IPS-20b (cell line): ENCODE data around the gene PADI2.

ENCODE experiments used
- H3K27ac ChIP-seq: one replicate; pipeline ENCODE4 v1.5.1; 2013; ENCODE audit warnings: low read length
- H3K27me3 ChIP-seq: 2 replicates; pipeline ENCODE4 v1.6.1; 2013; ENCODE audit warnings: mild to moderate bottlenecking, low read length, inconsistent platforms; ENCODE audit not compliant: insufficient read depth
- H3K36me3 ChIP-seq: 2 replicates; pipeline ENCODE4 v1.6.1; 2013; ENCODE audit warnings: low read depth, mild to moderate bottlenecking, inconsistent platforms, low read length, moderate library complexity; ENCODE audit not compliant: insufficient read depth
- H3K4me1 ChIP-seq: 2 replicates; pipeline ENCODE4 v1.6.1; 2013; ENCODE audit warnings: mild to moderate bottlenecking, control low read depth, inconsistent platforms, low read length, moderate library complexity; ENCODE audit not compliant: insufficient read depth
- H3K4me3 ChIP-seq: 2 replicates; pipeline ENCODE4 v1.5.1; 2013; ENCODE audit warnings: mild to moderate bottlenecking, low read length, inconsistent platforms
- H3K9ac ChIP-seq: 2 replicates; pipeline ENCODE4 v1.6.1; 2013; ENCODE audit warnings: low read depth, mild to moderate bottlenecking, inconsistent platforms, low read length, moderate library complexity
- H3K9me3 ChIP-seq: 2 replicates; pipeline ENCODE4 v1.6.1; 2013; ENCODE audit warnings: mild to moderate bottlenecking, low read depth, low read length, inconsistent platforms; ENCODE audit not compliant: insufficient read depth

PADI2 gene

DNA sequence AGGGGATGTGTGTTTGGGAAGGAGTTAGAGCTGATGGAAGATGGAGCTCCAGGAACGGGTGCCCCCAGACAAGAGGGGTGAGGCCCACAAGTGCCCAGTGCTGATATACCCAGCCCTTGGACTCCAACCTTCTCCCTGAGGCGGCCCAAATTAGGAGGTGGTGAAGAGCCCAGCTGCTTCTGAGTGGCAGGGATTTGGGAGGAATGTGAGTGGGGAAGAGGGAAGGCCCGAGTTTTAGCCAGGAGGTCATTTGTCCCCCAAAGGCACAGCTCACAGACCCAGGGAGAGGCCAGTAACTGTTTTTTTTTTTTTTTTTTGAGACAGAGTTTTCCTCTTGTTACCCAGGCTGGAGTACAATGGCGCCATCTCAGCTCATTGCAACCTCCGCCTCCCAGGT, 1.2 kb upstream of the PADI2 start:
- Histone ChIP-seq H3K4me3 (no peak overlapping the region), H3K9me3 (no peaks in the 10 kb centered on the region), H3K36me3 (no peaks in the 10 kb centered on the region), H3K4me1 (peaks cover 3% of the 10 kb centered on the region; the same call in 1 of the 2 replicates), H3K27ac (no peak overlapping the region), H3K27me3 (peaks cover 53% of the 10 kb centered on the region), H3K9ac (no peak overlapping the region)

DNA sequence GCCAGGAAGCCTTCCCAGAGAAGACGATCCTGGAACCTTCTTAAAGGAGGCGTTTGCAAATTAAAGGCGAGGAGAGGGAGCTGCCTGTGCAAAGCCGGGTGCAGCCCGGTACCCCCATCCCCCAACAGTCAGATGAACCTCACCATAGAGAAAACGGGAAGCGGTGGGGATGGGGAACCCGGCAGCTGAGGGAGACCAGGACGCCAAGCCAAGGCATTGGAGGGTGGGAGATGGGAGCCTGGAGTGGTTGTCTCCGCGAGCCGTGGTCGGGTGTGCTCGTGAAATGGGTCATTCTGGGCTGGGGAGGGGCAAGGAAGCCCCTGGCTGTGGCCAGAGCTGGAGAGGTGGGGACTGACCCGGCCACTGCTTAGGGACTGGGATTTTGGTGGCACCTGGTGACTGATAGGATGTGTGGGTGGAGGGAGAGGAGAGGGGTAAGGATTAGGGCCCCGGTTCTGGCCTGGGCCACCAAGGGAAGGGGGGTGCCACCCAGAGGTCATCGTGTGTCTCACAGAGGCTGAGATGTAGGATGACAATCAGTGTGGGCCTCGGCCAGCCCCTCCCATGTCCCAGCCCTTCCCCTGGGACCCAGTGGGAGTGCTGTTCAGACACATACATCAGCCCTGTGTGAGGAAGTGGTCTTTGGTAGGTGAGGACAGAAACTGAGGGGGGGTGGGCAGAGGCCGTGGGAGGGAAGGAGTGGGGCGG, 676 bp upstream of the PADI2 start:
- peaks cover 3% of the 10 kb centered on the region; the same call in 1 of the 2 replicates for H3K4me1 ChIP-seq
- H3K4me3 ChIP-seq = peak overlapping the region; percentile 76
- no peak overlapping the region for H3K27ac ChIP-seq
- peaks cover 58% of the 10 kb centered on the region for H3K27me3 ChIP-seq
- no peaks in the 10 kb centered on the region for H3K36me3 ChIP-seq
- no peaks in the 10 kb centered on the region for H3K9me3 ChIP-seq
- H3K9ac ChIP-seq = no peak overlapping the region

DNA sequence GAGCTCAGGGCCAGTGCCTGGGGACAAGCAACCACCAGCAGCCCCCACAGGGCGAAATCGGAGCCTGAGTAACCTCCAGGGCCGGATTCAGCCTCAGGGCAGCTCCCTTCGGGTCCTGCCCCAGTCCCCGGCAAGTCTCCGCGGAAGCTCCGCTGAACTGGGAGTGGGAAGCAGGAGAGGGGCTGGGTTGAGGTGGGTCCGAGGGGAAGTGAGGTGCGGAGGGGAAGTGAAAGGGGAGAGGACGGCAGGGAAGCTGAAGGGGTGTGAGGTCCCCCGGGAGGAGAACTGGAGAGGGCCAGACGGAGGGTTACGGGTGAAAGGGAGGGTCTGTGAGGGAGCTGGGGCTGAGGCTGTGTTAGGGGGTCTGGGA, 560 bp downstream of the PADI2 start:
- H3K27ac ChIP-seq = no peak overlapping the region
- no peaks in the 10 kb centered on the region for H3K36me3 ChIP-seq
- peaks cover 3% of the 10 kb centered on the region; the same call in 1 of the 2 replicates for H3K4me1 ChIP-seq
- peak overlapping the region; percentile 76 for H3K4me3 ChIP-seq
- peak overlapping the region; percentile 41; the same call in 1 of the 2 replicates for H3K9ac ChIP-seq
- H3K27me3 ChIP-seq = peaks cover 61% of the 10 kb centered on the region
- no peaks in the 10 kb centered on the region for H3K9me3 ChIP-seq

DNA sequence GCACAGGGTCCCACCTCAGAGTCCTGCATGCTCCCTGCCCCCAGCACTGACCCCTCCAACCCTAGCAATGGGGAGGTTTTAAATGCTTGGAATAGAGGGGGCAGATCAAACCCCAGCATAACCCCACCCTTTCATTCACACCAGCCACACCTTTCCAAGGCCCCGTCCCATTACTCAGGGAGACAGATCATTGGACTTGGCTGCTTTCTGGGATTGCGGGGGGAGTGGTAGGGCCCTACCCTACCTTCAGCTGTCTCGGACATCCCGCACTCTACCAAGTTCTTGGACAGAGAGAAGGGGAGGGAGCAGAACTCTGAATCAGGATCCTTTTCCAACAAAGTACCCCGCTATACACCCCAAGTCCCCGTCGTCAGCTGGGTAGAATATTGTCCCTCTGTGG, 983 bp downstream of the PADI2 start:
- H3K4me3 ChIP-seq = peak overlapping the region; percentile 76
- peaks cover 61% of the 10 kb centered on the region for H3K27me3 ChIP-seq

DNA sequence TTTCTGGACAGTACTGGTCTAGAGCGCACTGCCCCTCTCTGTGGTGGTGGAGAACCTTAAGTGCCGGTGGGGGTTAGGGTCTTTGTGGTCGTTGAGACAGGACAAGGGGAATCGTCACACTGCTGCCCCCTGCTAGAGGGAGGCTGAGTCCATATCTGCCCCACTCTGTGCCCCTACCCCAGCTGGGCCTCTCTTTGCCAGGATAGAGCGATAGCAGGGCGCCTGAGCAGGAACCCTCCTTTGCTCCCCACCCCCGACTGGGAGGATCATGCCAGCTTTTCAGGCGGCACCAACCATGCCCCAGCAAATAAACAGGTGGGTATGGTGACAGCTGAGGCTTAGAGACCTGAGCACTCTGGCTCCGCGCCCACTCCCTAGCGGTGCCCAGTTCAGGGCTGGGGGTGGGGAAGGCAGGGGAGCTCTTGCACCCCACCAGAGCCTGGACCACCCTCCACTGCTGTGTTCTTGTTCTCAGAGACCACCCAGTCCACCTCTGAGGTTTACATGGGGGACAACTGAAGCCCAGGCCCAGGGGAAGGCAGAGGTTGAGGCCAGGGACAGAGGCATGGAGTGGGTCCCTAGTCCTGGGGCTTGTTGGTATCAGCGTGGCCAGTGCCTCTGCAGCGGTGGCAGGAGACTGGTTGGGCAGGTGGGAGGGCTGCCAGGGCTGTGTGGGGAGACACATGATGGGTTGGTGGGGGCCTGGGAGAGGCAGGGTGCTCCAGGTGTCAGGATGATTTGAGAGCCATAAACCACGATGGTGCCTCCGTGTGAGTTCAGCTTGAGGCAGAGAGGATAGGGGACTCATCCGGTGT, 1.6 kb downstream of the PADI2 start:
- H3K4me3 ChIP-seq = no peak overlapping the region
- peaks cover 61% of the 10 kb centered on the region for H3K27me3 ChIP-seq
- H3K9ac ChIP-seq = no peak overlapping the region
- H3K4me1 ChIP-seq = peaks cover 3% of the 10 kb centered on the region; the same call in 1 of the 2 replicates
- no peak overlapping the region for H3K27ac ChIP-seq
- H3K36me3 ChIP-seq = no peaks in the 10 kb centered on the region
- H3K9me3 ChIP-seq = no peaks in the 10 kb centered on the region

More for the DNA sequence above, 983 bp downstream of the PADI2 start:
- no peaks in the 10 kb centered on the region for H3K36me3 ChIP-seq
- H3K9ac ChIP-seq = 0 out of 2 replicates have a peak overlapping the region, but pooled peaks have one; percentile 41
- H3K9me3 ChIP-seq = no peaks in the 10 kb centered on the region
- H3K27ac ChIP-seq = no peak overlapping the region
- peaks cover 3% of the 10 kb centered on the region; the same call in 1 of the 2 replicates for H3K4me1 ChIP-seq

DNA sequence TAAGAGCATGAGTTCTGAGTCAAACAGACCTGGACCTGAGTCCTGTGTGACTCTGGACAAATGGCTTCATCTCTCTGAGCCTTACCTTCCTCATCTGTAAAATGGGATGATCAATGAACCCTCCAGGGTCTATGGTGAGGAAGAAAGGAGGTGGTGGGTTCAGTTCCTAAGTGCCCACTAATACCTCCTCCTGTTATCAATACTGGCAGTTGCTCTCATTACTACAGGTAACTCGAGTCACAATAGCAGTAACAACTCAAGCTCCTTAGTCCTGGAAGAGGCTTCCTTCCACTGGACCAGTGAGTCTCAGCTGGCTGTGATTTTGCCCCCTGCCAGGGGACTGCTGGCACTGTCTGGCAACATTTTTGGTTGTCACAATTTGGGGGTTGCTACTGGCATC, 2.6 kb downstream of the PADI2 start:
- no peak overlapping the region for H3K9ac ChIP-seq
- H3K4me3 ChIP-seq = no peak overlapping the region
- no peaks in the 10 kb centered on the region for H3K36me3 ChIP-seq
- H3K27me3 ChIP-seq = peaks cover 58% of the 10 kb centered on the region
- H3K9me3 ChIP-seq = no peaks in the 10 kb centered on the region
- no peak overlapping the region for H3K27ac ChIP-seq
- peaks cover 3% of the 10 kb centered on the region; the same call in 1 of the 2 replicates for H3K4me1 ChIP-seq

DNA sequence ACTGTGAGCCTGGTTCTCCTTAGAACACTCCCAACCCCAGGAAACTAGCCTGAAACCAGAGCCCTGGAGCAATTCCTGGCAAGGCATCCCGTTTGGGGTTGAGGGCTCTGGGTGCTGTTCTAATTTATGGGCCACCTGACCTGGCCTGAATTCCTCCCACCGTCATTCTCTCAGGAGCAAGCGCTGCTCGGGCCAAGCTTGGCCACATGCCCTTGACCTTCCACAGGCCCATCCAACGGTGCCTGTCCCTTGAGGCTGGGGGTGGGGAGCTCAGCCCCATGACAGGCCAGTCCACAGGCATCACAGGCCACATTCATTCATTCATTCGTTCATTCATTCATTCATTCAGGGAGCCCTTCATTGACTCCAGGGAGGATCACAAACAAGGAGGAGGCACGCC, 5.3 kb downstream of the PADI2 start:
- no peaks in the 10 kb centered on the region for H3K9me3 ChIP-seq
- H3K27me3 ChIP-seq = peaks cover 37% of the 10 kb centered on the region
- peaks cover 3% of the 10 kb centered on the region; the same call in 1 of the 2 replicates for H3K4me1 ChIP-seq
- no peaks in the 10 kb centered on the region for H3K36me3 ChIP-seq
- H3K27ac ChIP-seq = no peak overlapping the region
- no peak overlapping the region for H3K4me3 ChIP-seq
- no peak overlapping the region for H3K9ac ChIP-seq

DNA sequence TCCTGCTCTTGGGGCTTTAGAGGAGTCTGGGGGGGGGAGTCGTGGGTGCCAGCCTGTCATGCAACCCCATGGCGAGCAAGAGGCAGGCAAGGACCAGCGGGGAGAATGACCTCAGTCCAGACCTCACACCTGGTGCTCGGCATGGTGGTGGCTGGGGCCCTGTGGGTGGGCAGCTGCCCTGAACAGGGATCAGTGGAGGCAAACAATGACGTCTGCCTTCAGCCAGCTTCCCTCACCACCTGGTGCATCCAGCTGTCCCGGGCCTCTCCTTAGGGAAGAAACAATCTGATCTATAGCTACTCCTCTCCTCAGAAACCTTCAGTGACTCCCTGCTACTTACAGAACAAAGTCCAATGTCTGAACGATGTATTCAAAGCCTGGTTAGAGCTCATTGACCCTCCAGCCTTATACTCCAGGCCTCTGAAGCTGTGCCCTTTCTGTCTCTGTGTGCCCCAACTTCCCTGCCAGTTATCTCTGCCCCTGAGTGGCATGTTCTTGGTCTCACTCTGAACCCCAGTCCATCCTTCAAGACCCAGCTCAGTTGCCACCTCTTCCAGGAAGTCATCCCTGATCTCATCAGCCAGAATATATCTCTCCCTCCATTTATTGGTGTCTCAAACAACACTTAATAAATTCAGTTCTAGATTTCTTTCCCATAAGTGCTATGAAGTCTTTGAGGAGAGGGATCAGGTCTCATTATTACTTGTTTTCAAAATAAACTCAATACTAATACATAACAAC, 6.6 kb downstream of the PADI2 start:
- no peak overlapping the region for H3K27ac ChIP-seq
- no peaks in the 10 kb centered on the region for H3K9me3 ChIP-seq
- H3K36me3 ChIP-seq = no peaks in the 10 kb centered on the region
- H3K9ac ChIP-seq = no peak overlapping the region
- no peak overlapping the region for H3K4me3 ChIP-seq
- H3K27me3 ChIP-seq = peaks cover 24% of the 10 kb centered on the region
- H3K4me1 ChIP-seq = no peaks in the 10 kb centered on the region

DNA sequence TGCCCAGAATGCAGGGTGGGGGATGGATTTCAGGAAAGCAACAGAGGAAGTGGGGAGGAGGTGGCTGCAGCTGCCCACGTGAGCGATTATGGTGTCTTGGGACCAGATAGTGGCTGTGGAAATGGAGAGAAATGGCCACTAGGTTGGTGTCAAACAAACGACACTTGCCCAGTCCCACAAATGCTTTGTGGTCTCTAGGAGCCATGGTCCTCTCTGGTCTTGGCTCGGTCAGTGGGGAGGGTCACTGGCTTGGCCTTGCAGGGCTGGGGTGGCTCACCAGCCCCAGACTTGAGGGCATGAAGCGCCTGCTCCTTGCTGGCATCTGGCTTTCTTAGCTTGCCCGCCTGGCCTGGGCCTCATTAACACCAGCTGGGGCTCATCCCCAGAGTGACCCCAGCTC, 7.2 kb downstream of the PADI2 start:
- peaks cover 19% of the 10 kb centered on the region for H3K27me3 ChIP-seq
- H3K9ac ChIP-seq = no peak overlapping the region

DNA sequence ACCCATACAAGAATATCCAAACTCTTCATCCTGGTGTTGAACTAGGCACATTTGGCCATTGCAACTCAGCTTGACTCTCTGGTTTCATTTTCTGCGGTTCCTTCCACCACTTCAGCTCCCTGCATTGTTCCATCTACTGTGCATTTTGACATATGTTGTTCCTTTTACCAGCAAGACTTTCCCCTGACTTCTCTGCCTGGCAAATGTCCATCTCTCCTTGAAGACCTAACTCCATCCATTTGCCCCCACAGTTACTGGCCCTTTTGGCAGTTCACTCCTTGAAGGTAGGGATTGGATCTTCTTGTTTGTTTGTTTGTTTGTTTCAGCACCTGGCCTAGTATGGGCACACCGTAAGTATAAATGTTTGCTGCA, 8.7 kb downstream of the PADI2 start:
- Histone ChIP-seq H3K9me3 (no peaks in the 10 kb centered on the region), H3K36me3 (no peaks in the 10 kb centered on the region), H3K27me3 (peaks cover 8% of the 10 kb centered on the region), H3K9ac (no peak overlapping the region), H3K4me3 (no peak overlapping the region), H3K27ac (no peak overlapping the region), H3K4me1 (no peaks in the 10 kb centered on the region; the same call in 1 of the 2 replicates)

More for the DNA sequence above, 7.2 kb downstream of the PADI2 start:
- no peaks in the 10 kb centered on the region for H3K9me3 ChIP-seq
- H3K36me3 ChIP-seq = no peaks in the 10 kb centered on the region
- H3K4me1 ChIP-seq = no peaks in the 10 kb centered on the region
- H3K4me3 ChIP-seq = no peak overlapping the region
- no peak overlapping the region for H3K27ac ChIP-seq

DNA sequence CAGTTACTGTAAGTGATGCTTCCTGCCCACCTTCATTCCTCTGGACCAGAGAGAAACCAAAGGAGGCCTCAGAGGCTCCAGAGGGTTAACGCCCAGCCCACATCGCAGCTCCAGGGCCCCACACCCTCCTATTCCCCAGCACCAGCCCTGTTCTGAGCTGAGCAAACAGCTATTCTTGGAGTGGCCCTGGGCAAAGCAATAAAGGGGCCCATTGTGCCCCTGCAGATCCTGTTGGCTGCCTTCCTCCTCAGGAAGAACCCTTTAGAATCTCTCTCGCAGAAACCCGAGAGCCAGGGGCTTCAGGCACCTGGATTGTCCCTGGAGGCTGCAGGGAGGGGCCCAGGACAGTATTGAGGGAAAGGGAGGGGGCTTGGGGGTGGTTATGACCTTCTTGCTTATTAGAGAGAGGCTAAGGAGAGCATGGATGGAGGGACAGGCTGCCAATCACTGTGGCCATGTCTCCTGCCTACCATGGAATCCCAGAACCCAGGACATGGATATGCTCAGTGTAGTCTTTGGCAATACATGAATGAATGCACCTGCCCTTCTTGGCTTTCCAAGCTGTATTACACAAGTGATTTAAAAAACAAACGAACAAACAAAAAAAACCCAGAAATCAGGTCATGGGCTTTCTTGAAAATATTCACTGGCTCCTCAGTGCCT, 9.2 kb downstream of the PADI2 start:
- Histone ChIP-seq H3K4me3 (no peak overlapping the region), H3K4me1 (no peaks in the 10 kb centered on the region; the same call in 1 of the 2 replicates), H3K36me3 (no peaks in the 10 kb centered on the region), H3K27ac (no peak overlapping the region), H3K9me3 (no peaks in the 10 kb centered on the region), H3K27me3 (peaks cover 4% of the 10 kb centered on the region), H3K9ac (no peak overlapping the region)
